ENCODE results near the gene ASB1. TPM values are rescaled to one million over a fixed set of nuclear protein-coding genes. Genes with fewer than 3 reads are reported as not detected.

Gene ASB1
- total and polyA plus RNA-seq, 2 of the 13 experiments (the other 11 are each of a cell fraction or from before 2014, with no cell fraction given) = 48.6 to 49.2 TPM

- in situ Hi-C loops (cut with HindIII; ENCODE audit: extremely low pct_ligation_motif_present, low pct_unique_long_range_greater_than_20kb) (no loop called here), intact Hi-C loops (cut with micrococcal nuclease; ENCODE audit: unreplicated experiment) (no loop called here)
- Histone ChIP-seq H2AFZ (ENCODE audit: low read length) (no peak overlapping the region), H3K9me3 (ENCODE audit: low read length) (no peaks in the 10 kb centered on the region), H3K4me1 (ENCODE audit: insufficient read depth, low read length) (peaks cover 20% of the 10 kb centered on the region), H3K4me3 (replicated peaks in 1 of 3; ENCODE audit: insufficient read depth in 1 of 3, low read depth in 2 of 3, low read length in 3 of 3) (no peak overlapping the region), H3K9ac (ENCODE audit: insufficient read depth, low read depth, low read length) (no peak overlapping the region), H3K27me3 (ENCODE audit: control insufficient read depth in 1 of 2, insufficient read depth in 2 of 2, low read length in 2 of 2) (no peaks in the 10 kb centered on the region; a peak in 1 of 5 replicates), H3K4me2 (ENCODE audit: low read depth, low read length) (no peak overlapping the region), H3K79me2 (ENCODE audit: insufficient read depth, low read length) (peaks cover 19% of the 10 kb centered on the region), H3K36me3 (replicated peaks in 1 of 2; ENCODE audit: control insufficient read depth in 1 of 2, insufficient read depth in 2 of 2, low read length in 2 of 2) (no peaks in the 10 kb centered on the region), H3K27ac (ENCODE audit: extremely low read length, insufficient read depth, low read length) (no peak overlapping the region), H4K20me1 (ENCODE audit: insufficient read depth, low read length) (peaks cover 13% of the 10 kb centered on the region)
- ATAC-seq (no peak), DNase-seq (ENCODE audit: low spot score) (no peak), FAIRE-seq (no peak)
- ChIA-PET POLR2A (no interaction called here), CTCF (ENCODE audit: low intra/inter-chr PET ratio, low total read pairs) (no interaction called here)
- 70% methylated on average over 7 of the region's 9 CpGs for WGBS (ENCODE audit: low lambda C conversion rate)
- BruUV-seq (replicated peaks) = no TSS peak
- TF ChIP-seq BCLAF1 (IDR thresholded peaks at IDR 0.05) (no peak), LRRFIP1 (CRISPR knock-in tag; conservative IDR thresholded peaks at IDR 0.05) (no peak), ZNF691 (CRISPR knock-in tag; IDR thresholded peaks at IDR 0.05; ENCODE audit: borderline replicate concordance, low read depth) (no peak), ZNF547 (CRISPR knock-in tag; IDR thresholded peaks at IDR 0.05) (no peak), NFAT5 (CRISPR knock-in tag; IDR thresholded peaks at IDR 0.05) (no peak)
Observed at GRCh38 chr2:238423561-238424312, 3.0 kb upstream of the ASB1 start.

All from HepG2 (cell line).